ENCODE results near the gene CD74. TPM values are rescaled to one million over a fixed set of nuclear protein-coding genes. Genes with fewer than 3 reads are reported as not detected.

The CD74 gene
- total and polyA plus RNA-seq, 10 donors, result 3,224 to 5,563 (median 4,727) TPM

DNA sequence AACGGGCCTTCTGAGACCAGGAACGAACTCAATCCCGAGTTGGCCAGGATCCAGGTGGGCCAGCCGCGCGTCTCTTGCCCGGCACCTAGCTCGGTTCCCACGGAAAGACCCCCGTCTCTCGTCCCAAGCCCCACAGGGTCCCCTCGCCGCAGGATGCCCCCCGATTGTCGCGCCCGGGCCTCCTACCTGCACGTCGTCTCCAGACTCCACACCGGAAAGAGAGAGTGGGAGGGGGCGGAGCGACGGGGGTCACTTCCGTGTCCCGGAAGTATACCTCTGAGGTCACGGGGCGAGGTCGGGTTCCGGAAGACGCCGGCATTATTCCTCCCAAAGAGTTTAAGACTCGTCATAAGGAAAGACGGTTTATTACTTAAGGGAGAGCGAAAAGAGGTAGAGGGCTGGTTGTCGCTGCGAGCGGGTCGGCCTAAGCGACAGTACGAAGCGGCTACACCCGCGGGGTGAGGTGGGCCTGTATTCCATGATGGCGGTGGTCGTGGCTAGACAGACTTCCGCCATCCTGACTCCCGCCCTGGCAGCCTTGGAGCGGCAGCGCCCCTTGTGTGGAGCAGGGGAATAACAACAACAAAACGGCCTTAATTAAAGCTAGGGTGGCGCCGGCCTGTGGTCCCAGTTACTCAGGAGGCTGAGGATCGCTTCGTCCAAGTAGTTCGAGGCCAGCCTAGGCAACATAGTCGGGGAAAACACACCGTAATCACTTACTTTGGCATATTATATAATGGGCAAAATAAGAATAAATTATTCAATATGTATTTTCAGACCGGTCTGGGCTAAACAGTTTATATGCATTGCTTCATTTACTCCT lies 37.0 kb upstream of the CD74 start, which contains the start of gene RPS14:
Gene RPS14 (minus strand): TSS at position 223 of the 823 bp plus-strand sequence. CDS start 2,006 bp downstream, outside the sequence.
- intact Hi-C loops (cut with DNase I; ENCODE audit: low total_unique reads), result no loop called here
- peak; percentile 52 to 62 (median 60) for TF ChIP-seq POLR2A (IDR thresholded peaks at IDR 0.05)
- peak; percentile 95 to 98 (median 98) for TF ChIP-seq POLR2AphosphoS5 (IDR thresholded peaks at IDR 0.05)
- TF ChIP-seq, protein P1, sequence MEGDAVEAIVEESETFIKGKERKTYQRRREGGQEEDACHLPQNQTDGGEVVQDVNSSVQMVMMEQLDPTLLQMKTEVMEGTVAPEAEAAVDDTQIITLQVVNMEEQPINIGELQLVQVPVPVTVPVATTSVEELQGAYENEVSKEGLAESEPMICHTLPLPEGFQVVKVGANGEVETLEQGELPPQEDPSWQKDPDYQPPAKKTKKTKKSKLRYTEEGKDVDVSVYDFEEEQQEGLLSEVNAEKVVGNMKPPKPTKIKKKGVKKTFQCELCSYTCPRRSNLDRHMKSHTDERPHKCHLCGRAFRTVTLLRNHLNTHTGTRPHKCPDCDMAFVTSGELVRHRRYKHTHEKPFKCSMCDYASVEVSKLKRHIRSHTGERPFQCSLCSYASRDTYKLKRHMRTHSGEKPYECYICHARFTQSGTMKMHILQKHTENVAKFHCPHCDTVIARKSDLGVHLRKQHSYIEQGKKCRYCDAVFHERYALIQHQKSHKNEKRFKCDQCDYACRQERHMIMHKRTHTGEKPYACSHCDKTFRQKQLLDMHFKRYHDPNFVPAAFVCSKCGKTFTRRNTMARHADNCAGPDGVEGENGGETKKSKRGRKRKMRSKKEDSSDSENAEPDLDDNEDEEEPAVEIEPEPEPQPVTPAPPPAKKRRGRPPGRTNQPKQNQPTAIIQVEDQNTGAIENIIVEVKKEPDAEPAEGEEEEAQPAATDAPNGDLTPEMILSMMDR (IDR thresholded peaks at IDR 0.05 in 8 of 11, conservative IDR thresholded peaks at IDR 0.05 in 3 of 11), result peak; percentile 86 to 98 (median 94)

DNA sequence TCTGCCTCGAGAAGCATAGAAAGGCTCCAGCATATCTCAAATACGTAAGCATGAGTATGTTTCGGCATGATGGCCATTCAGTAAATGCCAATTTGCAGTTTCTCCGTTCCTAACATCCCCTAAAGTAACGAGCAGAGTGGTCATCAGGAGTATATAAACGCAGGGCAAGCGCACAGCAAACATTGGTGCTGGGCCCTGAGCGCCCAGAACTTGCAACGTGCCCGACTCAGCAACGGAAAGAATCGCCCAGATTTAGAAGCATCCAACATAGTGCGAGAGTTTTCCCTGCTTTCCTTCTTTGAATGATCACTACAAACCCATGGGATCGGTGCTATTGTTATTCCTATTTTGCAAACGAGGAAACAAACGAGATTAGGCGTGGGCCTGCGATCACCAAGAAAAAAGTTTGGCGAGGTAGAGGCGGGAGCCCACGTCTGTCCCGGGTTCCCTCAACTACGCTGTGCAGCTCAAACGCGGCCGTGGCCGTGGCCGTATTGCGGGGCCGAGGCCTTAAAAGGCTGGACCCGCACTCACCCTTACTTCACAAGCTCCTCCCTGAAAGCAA lies 36.3 kb upstream of the CD74 start:
- H3K27ac ChIP-seq, result peak overlapping the region; percentile 92 to 98 (median 96)
- H3K4me3 ChIP-seq, result peak overlapping the region; percentile 60 to 92 (median 70)
- no peak for TF ChIP-seq POLR2AphosphoS5 (IDR thresholded peaks at IDR 0.05)
- TF ChIP-seq, protein P1 (IDR thresholded peaks at IDR 0.05 in 8 of 11, conservative IDR thresholded peaks at IDR 0.05 in 3 of 11), result no peak
- no peak for TF ChIP-seq POLR2A (IDR thresholded peaks at IDR 0.05)
- 0 to 1% (median 0%) methylated on average over 15 to 31 of the region's 31 CpGs for WGBS, 5 donors
- DNase-seq, result no peak
- no peaks in the 10 kb centered on the region for H3K27me3 ChIP-seq (replicated peaks in 1 of 7)
- peaks cover 2 to 40% (median 37%) of the 10 kb centered on the region in 6 donors for H3K36me3 ChIP-seq
- no peaks in the 10 kb centered on the region for H3K9me3 ChIP-seq
- H3K4me1 ChIP-seq, result peaks cover 14 to 58% (median 33%) of the 10 kb centered on the region in 6 donors
- intact Hi-C loops (cut with DNase I; ENCODE audit: low total_unique reads), result no loop called here

More for the DNA sequence above, 37.0 kb upstream of the CD74 start, which contains the start of gene RPS14:
- Histone ChIP-seq H3K9me3 (no peaks in the 10 kb centered on the region), H3K4me1 (peaks cover 14 to 65% (median 38%) of the 10 kb centered on the region in 6 donors), H3K27ac (peak within 1 kb of the TSS; percentile 92 to 98 (median 96)), H3K36me3 (peaks cover 2 to 33% (median 30%) of the 10 kb centered on the region in 6 donors), H3K4me3 (peak within 1 kb of the TSS; percentile 60 to 92 (median 70)), H3K27me3 (replicated peaks in 1 of 7) (no peaks in the 10 kb centered on the region)
- peak; percentile 97 for DNase-seq
- 3 to 5% (median 3%) methylated on average over 39 to 58 of the region's 58 CpGs for WGBS, 5 donors

DNA sequence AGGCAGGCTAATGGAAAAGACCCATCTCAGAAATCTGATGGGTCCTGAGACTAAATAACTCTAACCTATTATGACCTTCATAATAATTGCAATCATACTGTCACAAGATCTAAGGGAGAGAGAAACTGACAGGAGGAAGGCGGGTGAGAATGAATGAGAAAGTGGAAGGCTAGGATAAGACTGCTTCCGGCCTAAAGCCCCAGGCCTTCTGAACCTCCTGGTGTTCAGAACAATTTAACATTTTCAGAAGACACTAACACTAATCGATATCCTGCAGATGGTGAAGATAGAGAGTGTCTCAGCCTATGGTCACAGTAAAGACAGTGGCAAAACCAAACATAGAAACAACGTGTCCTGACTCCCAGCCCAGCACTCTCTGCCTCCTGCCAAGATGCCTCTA lies 35.6 kb upstream of the CD74 start:
- Histone ChIP-seq H3K36me3 (peaks cover 2 to 47% (median 44%) of the 10 kb centered on the region in 6 donors), H3K27me3 (replicated peaks in 1 of 7) (no peaks in the 10 kb centered on the region), H3K27ac (peak overlapping the region; percentile 92 to 98 (median 96)), H3K4me3 (peak overlapping the region; percentile 60 to 92 (median 70)), H3K9me3 (no peaks in the 10 kb centered on the region), H3K4me1 (peaks cover 14 to 51% (median 30%) of the 10 kb centered on the region in 6 donors)
- intact Hi-C loops (cut with DNase I; ENCODE audit: low total_unique reads), result no loop called here
- no peak for DNase-seq
- no peak for TF ChIP-seq POLR2A (IDR thresholded peaks at IDR 0.05)
- TF ChIP-seq POLR2AphosphoS5 (IDR thresholded peaks at IDR 0.05), result no peak
- TF ChIP-seq, protein P1 (IDR thresholded peaks at IDR 0.05 in 8 of 11, conservative IDR thresholded peaks at IDR 0.05 in 3 of 11), result no peak
- 10 to 17% (median 11%) methylated on average over 4 of the region's 4 CpGs for WGBS, 5 donors
